Hematopoietic multipotent progenitor cell treated with erythropoietin and hydrocortisone succinate and interleukin-3 and kit ligand, for 17 days (in vitro differentiated cells): ENCODE measurements around the gene PPP1R14D.
A peak's percentile ranks its signal among the peaks of the same experiment; 100 is the strongest.
"Not testable (repeated sequence)": the region's sequence is repeated elsewhere in the genome, so short reads cannot be mapped to it uniquely, and the experiment has no call there.

Experiments
- DNase-seq: peaks from one replicate; pipeline ENCODE4 v3.0.0-alpha.2; 2015; ENCODE audit warnings: low spot score

The PPP1R14D gene, protein sequence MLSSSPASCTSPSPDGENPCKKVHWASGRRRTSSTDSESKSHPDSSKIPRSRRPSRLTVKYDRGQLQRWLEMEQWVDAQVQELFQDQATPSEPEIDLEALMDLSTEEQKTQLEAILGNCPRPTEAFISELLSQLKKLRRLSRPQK

DNA sequence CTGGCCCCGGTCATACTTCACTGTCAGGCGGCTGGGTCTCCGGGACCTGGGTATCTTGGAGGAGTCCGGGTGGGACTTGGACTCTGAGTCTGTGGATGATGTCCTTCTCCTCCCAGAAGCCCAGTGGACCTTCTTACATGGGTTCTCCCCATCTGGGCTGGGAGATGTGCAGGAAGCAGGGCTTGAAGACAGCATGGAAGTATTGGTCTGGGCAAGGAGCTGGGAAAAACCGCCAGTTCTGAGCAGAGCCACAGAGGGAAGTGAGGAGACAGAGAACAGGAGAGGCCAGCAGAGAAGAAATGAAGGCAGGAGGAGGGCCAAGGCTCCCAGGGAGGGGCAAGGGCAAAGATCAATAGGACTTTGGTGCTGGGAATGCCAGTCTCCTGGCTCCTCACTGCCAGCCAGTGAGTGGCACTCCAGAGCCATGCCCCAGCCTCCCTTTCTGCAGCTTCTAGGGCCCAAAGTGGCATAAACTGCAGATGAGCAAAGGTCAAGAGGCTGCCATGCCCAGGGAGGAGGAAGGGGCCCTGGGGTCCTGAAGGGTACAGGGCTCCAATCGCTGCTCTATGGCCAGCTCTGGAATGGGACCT is at the start of gene PPP1R14D:
TSS of gene PPP1R14D (minus strand) at position 262 of the 590 bp plus-strand sequence. CDS start at position 195, 67 bp downstream.
- no peak for DNase-seq

DNA sequence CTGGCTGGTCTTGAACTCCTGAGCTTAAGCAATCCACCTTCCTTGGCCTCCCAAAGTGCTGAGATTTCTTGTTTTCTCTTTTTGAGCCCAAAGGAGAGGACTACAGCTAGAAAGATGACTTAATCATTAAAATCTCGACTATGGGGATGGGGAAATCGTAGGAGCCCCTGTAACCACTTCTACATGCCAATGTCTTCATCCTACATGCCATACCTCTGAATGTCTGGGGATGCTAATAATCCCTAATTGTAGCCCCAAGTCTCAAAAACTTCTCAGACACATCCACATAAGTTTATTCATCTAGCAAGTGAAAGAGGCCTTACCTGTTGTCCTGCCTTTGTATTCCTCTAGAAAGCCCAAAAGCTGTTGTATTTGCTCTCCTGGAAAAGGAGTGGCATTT is 49.2 kb upstream of the PPP1R14D start:
- no peak for DNase-seq

DNA sequence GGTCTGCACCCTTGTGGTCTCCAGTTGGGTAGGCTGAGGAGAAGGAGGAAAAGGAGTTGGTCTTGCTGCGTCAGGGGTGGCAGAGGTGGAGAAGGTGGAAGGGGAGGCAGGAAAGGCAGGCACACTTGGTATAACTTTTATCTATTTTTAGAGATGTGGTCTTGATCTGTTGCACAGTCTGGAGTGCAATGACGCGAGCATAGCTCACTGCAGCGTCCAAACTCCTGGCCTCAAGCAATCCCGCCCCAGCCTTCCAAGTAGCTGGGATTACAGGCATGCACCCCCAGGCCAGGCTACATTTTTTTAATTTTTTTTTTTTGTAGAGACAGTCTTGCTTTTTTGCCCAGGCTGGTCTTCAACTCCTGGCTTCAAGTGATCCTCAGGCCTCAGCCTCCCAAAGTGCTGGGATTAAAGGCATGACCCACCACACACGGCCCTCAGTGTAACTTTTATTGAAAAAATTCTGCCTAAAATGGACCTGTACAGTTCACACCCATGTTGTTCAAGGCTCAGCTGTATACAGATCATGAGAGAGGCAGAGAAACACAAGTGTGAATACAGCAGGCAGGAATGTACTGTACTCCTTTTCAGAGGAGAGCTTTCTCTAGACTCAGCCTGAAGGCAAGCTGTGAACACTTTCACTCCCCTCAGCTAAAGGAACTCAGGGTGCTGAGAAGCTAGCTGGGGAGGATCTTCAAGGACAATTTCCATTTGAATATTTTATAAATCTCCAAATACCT is 47.7 kb upstream of the PPP1R14D start:
- DNase-seq = no peak

DNA sequence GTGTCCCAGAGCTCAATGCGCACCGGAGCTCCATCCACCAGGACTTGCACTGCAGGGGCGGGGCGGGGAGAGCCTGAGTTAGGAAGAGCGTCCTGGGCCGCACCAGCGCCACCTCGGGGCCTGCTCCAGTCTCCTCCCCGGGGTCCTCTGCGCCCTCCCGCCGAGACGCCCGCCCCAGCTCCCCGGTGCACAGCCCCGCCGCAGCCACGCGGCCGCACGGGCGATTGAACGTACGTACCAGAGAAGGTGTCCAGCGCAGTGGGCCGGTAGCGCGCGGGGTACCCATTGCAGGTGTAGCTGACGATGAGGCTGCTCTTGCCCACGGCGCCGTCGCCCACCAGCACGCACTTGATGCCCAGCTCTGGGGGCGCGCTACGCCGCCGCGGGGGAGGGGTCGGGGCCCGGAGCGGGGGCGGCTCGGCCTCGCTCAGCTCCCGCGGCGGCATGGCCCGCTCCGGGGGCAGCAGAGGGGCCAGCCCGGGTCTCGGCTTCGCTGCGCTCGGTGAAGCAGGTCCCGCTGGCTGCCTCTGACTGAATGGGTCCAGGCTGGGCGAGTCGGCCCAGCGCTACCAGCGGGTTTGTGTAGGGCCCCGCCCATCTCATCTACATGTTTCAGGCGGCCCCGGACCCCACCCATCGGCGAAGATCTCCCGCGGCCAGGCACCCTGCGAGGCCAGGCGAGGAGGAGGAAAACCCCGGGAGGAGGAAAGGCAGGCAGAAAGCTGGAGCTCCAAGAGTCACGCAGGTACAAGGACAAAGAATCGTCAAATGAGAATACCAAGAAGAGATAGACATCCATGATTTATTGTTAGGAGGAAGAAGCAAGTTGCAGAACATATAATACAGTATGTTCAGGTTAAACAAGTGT is 45.4 kb upstream of the PPP1R14D start, which contains the start of gene RHOV:
TSS of gene RHOV (minus strand) at position 541 of the 868 bp plus-strand sequence. CDS start at position 446, 95 bp downstream.
- peak; percentile 47 for DNase-seq

DNA sequence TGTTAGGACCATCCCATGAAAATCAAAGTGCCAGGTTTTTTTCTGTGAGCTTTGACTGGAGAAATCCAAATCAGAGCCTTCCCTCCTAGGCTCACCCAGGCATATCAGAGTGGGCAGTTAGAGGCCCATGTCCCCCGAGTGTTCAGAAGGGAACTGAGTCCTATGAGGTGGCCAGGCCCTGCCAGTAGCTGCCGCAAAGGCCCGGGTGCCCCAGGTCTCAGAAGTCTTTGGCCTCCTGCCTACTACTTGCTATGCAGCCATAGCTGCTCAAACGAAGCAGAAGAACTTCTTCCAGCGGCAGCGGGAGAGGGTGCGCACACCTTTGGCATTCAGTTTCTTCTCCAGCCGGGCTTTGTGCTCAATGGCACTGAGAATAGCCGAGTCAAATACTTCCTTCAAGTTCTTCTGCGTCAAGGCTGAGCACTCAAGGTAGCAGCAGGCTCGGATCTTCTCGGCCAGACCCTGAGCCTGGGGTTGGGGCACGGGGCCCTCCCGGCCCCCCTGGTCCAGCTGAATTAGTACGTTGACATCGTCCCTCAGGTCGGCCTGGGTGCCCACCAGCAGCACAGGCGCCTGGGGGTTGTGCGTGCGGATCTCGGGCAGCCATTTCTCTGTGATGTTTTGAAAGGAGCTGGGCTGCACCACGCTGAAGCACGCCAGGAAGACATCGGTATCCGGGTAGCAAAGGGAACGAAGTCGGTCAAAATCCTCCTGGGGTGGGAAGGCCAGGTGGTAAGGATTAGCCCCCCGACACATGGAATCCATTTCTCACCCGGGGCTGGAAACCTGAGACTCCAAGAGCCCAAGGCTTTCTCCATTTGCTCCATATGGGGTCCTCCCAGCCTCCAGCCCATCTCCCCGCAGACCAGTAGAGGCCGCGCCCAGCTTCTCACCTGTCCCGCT is 44.5 kb upstream of the PPP1R14D start:
- no peak for DNase-seq

DNA sequence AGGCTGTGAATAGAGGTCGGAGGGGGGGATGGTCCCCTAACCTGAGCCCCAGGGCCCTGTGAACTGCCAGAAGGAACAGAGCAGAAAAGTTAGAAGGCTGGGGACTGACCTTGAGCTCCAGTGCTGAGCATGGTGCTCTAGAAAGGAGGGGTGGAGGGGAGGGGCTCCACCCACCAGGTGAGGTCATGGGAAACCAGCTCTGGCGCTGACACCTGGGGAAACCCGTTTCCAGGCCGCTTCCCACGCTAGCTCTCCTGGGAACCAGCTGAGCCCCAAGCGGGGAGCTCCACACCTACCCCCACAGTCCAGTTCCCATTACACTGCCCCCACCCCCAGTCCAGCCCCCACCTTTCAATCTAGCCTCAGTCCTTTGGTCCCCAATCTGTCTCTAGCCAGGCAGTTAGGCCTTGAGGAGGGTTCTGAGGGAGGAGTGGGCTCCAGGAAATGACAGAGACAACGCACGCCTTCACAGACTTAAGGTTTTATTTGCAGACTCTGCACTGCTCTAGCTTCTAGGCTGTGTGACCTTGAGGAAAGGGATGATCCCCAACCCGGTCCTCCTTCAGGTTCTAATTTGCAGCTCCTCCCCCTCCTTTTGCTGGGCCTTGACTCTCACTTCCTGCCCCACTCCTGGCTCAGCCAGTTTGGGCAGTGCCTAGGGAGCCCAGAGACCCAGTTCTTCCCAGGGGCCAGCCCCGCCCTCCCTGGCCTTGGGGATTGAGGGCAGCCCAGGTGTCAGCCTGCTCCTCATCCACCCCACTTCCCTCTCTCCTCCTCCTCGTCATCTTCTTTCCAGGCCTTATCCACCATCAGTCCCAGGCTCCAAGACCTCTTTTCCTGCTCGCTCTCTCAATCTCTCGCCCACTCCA is 43.5 kb upstream of the PPP1R14D start:
- DNase-seq = no peak

DNA sequence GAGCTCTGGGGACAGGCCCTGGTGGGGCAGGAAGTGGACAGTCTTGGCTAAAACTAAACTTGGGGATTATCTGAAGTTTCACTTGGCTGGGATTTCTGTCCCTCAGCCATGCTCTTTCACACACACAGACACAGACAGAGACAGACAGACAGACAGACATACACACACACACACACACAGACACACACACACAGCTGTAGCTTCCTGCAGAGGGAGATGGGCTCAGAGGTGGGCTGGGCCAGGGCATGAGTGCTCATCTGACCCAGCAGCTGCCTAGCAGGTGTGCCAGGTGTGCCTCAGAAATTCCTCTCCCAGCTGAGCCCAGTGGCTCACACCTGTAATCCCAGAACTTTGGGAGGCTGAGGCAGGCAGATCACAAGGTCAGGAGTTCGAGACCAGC is 42.2 kb upstream of the PPP1R14D start:
- no peak for DNase-seq

DNA sequence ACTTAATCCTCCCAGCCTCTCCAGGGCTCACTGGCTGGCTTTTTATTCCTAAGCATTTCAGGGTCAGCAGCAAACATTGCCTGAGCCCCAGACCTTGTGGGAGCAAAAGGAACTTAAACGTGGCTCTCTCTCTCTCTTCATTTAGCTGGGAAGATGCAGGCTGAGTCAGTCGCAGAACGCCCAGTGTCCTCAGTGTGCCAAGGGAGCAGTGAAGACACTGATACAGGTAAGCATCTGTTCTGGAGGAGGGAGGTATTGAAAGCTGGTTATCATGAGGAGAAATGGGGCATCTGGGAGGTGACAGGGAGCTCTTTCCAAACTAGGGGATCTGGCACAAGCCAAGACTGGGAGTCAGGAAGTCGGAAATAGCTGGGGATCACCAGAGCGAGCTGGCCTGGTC is 41.2 kb upstream of the PPP1R14D start:
- DNase-seq = no peak

DNA sequence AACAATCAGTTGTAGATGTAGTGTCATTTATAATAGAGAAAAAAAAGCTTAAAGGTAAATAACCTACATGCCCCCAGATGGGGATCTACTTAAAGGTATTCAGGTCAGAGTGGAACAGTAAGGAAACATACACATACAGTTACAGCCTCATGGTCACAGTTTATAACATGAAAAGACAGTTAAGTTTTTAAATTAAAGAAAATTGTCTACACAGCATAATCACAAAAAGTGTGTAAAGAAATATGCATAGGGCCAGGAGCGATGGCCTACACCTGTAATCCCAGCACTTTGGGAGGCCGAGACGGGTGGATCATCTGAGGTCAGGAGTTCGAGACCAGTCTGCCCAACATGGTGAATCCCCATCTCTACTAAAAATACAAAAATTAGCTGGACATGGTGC is 38.7 kb upstream of the PPP1R14D start:
- no peak for DNase-seq

DNA sequence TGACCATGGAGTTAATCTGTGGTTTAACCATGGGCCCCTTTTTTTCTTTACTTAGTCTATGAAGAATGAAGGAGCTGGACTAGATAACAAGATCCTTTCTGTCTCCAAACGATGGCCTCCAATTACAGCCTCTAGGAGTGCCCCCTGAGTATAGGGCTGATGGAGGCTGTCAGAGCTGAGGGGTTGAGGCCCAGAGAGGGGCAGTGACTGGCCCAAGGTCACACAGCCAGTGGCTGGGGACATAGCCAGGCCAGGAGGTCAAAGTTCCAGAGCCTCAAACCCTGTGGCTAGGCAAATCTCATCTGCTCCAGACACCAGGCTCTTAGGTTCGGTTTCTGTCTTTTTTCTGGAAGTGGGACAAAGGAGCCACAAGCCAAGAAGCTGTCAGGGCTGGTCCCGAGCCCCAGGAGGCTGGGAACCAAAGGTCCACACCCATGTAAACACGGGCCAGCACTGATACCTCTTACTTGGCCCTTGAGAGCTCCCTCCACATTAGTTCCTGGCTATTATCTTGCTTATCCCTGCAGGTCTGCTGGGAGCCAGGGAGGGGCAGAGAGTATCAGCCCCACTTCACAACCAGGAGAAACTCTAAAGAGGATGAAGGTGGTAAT is 35.3 kb upstream of the PPP1R14D start:
- DNase-seq = no peak

DNA sequence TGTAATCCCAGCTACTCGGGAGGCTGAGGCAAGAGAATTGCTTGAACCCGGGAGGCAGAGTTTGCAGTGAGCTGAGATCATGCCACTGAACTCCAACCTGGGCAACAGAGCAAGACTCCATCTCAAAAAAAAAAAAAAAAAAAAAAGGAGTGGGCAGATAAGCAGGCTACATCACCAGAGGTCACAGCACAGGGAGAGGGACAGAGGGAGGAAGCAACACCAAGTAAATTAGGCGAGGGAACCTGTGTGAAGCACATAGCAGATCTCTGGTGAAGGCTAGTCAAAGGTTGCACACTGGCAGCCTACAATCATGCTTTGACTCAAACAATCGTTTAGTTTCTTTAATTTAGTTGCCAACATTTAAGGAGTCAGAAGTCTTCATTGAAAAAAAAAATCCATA is 32.6 kb upstream of the PPP1R14D start:
- DNase-seq = not testable (repeated sequence)

DNA sequence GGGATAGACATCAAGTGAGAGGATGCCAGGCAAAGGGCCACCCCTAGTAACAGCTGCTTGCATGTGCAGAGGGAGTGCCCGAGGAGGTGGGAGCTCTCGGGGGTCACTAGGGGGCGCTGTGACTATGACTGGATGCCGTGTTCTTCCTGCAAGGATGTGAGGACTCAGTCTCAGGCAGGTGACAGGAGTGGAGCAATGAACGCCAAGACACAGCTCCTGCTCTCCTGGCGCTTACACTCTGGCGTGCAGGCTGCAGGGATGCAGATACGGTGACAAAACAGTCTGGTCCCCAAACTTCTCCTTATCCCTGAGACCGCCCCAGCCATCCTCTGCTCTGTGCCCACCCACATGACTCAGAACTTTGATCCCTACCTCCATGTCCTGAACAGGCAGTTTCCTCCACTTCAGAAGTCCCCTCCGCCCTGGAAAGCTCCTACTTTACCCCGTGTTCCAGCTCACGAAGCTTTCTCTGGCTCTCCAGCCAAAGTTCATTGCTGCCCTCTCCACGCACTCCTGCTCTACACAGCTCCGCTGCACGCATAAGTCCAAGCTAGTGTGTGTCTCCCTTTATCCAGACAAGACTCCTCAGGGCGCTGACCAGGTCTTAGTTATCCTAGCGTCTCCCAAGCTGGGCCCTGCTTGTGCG is 30.8 kb upstream of the PPP1R14D start:
- DNase-seq = peak; percentile 81

DNA sequence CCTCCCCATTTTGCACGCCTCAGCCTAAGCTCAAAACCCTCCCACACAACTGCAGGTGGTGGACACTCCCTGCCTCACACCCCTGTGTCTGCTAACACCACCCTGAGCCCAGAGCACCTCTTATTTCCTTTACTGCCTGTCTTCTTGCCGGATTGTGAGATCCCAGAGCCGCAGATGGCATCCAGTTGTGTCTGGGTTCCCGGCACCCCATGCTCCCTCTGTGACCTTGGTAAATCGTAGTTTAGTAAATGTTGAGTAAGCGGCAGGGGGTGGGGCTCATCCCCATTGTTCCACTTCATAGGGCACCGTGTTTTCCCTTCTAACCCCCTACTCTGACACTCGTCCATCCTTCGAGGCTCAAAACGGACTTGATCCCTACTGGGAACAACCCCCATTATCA is 30.2 kb upstream of the PPP1R14D start:
- DNase-seq = no peak

DNA sequence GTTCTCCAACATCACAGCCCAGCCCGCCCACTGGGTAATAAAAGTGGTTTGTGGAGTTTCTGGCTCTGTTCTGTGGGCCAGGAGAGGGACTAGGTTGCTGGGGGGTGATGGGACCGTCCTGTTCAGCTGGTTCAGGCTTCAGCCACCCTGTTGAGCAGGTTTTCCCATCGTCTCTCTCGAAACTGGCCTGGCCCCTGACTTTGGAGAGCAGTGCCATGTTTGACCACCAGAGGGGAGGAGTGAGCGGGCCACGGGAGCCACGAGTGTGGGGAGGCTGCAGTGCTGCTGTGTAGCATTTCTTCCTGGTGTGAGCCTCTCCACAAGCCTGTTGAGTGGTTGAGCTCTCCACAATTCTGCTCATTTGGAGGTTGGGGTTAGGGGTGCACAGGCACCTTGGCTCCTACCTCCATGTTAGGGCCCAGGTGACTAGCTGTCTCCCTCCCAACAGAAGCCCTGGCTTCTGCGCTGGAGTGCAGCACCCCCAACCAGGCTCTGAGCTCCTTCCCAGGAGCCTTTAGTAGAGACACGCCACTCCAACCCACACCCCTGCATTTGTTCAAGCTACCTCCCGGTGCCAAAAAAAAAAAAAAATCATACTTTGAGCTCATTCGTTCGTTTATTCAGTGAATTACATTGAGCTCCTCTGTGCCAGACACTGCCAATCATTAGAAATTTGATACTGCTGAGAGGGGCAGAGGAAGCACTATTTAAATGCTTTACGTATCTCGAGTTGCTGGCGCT is 29.3 kb upstream of the PPP1R14D start:
- peak; percentile 74 for DNase-seq

DNA sequence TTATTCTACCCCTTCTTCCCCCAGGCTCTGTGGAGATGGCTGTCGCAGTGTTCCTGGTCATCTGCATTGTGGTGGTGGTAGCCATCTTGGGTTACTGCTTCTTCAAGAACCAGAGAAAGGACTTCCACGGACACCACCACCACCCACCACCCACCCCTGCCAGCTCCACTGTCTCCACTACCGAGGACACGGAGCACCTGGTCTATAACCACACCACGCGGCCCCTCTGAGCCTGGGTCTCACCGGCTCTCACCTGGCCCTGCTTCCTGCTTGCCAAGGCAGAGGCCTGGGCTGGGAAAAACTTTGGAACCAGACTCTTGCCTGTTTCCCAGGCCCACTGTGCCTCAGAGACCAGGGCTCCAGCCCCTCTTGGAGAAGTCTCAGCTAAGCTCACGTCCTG is 28.2 kb upstream of the PPP1R14D start:
- no peak for DNase-seq

DNA sequence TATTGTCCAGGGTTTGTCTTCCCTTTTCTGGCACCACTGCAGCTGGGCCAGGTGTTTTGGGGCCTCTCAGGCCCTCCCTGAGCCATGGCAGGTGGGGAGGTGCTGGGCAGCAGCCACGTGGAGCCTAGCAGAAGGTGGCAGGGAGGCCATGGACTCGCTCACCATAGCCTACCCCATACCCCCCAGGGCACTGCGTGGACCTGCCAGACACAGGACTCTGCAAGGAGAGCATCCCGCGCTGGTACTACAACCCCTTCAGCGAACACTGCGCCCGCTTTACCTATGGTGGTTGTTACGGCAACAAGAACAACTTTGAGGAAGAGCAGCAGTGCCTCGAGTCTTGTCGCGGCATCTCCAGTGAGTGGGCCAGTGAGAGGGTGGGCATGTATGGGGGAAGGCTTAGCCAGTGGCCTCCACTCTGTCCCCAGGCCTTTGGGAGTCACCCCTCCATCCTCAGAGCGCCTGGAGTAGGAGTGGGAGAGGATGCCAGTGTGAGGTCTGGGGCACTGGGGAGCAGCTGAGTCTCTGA is 27.3 kb upstream of the PPP1R14D start:
- DNase-seq = no peak

DNA sequence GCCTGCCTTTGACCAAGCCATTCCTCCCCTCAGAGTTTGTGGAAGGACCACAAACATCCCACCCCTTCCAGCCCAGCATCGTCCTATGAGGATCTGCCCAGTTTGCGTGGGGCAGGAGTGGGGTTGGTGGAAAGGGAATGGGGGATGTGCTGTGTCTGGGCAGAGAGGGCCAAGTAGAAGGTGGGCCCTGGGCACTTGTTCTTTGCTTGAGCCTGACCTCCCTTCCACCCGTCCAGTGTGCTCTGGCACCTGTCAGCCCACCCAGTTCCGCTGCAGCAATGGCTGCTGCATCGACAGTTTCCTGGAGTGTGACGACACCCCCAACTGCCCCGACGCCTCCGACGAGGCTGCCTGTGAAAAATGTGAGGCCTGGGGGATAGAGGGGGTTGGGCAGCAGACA is 25.7 kb upstream of the PPP1R14D start:
- DNase-seq = no peak

DNA sequence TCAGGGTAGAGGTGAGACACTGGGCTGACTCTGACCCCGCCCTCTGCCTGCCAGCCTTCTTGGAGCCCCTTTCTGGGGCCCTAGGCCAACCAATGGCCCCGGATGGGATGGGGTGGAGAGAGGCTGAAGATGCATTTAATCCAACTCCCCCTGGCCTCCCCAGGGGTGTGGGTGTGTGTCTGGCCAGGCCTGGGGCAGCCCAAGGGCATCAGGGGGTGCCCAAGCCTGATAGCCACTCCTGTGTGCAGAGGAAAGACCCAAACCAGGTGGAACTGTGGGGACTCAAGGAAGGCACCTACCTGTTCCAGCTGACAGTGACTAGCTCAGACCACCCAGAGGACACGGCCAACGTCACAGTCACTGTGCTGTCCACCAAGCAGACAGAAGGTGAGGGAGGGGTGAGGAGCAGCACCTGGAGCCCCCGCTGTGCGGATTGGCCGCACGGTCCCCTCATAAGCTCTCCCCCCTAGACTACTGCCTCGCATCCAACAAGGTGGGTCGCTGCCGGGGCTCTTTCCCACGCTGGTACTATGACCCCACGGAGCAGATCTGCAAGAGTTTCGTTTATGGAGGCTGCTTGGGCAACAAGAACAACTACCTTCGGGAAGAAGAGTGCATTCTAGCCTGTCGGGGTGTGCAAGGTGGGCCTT is 24.9 kb upstream of the PPP1R14D start:
- no peak for DNase-seq
